Measurements from ENCODE around the gene RPL9.
A peak's percentile ranks its signal among the peaks of the same experiment; 100 is the strongest.
"Not testable (repeated sequence)": the region's sequence is repeated elsewhere in the genome, so short reads cannot be mapped to it uniquely, and the experiment has no call there.

The RPL9 gene

DNA sequence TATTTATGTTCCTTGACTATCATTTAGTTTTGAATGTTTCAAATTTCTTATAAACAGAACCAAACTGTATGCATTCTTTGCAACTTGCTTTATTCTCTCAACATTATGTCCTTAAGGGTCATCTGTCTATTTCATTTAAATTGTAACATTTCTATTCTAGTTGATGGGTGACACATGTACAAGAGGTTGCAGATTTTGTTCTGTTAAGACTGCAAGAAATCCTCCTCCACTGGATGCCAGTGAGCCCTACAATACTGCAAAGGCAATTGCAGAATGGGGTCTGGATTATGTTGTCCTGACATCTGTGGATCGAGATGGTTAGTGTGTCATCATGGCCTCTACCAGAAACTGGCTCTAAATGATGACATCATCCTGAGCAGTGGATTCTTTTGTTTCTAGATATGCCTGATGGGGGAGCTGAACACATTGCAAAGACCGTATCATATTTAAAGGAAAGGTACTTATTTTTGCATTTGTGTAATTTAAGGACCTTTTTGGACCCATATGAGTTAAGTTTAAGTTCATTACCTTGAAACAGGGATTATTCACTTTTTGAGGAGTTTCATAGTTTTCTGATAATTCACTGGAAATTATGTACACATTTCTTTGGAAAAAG is 6.3 kb upstream of the RPL9 start:
- peak; percentile 2 for DNase-seq

DNA sequence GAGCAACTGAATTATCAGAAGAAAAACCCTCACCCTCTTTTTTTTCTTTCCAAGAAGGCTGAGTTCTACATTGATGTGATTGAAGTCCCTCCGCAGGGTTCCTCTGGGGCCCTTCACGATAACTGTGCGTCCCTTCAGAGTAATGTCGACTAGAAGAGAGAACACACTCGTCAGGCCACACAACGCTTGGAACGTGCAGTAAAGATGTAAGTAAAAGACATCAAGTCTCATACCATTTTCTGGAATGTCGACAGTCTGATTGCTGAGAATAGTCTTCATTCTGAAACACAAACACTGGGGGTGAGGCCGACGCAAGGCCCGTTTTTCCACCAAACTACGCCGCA is 589 bp downstream of the RPL9 start:
- DNase-seq = not testable (repeated sequence)

DNA sequence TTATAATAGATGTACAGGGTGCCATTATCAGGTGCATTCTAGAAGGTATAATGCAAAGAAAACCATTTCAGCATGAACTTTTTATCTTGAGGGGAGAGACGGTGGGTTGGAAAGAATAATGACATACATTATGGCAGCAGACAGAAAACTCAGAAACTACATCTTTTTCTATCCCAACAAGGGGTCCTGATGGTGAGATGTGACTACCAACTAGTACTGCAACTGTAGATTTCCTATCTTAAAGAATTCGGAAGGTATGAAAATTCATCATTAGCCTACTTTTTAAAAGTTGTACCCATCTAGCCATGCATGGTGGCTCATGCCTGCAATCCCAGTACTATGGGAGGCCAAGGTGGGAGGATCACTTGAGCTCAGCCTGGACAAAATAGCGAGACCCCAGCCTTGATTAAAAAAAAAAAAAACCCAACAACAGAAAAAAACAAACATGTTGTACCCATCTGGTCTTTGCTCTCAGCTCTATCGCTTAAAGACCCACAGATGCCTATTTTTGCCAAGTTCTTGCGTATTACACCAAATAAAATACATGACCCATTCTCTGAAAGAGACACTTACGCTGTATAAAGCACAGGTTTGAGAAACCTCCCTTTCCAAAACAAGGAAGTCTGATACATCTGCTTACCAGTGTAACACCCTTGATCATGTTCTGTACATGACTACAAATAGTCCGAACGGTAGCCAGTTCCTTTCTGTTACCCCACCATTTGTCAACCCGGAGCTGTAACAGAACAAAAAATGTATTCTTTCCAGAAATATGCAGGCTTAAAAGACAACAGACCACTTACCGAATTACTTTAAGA is 1.6 kb downstream of the RPL9 start:
- no peak for DNase-seq

DNA sequence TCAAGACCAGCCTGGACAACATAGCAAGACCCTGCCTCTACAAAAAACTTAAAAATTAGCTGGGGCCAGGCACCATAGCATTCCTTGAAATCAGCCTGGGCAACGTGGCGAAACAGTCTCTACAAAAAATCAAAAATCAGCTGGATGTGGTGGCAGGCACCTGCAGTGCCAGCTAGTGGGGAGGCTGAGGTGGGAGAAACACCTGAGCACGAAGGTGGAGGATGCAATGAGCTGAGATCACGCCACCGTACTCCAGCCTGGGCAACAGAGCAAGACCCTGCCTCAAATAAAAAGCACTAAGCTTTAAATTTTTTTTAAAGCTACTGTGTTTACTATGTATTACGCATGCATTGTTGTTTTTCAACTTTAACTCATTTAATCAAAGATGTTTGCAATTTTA is 3.2 kb downstream of the RPL9 start:
- no peak for DNase-seq

DNA sequence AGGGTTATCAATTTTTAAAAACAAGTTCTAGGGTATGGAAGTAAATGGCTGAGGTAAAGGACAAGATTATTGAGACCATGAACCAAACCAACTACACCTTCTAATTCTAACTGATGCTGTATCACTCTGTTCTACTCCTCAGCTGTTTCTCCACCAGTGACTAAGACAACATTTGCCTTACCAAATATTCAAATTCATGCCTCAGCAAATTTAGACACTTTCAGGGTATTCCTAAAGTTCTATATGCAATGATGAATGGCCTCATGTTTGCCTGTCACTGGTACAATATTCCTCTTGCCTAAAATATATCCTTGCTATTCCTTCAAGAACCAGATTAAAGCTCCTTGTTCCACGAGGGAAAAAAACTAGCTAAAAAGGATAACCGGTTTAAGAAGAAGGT is 5.0 kb downstream of the RPL9 start:
- DNase-seq = no peak

DNA sequence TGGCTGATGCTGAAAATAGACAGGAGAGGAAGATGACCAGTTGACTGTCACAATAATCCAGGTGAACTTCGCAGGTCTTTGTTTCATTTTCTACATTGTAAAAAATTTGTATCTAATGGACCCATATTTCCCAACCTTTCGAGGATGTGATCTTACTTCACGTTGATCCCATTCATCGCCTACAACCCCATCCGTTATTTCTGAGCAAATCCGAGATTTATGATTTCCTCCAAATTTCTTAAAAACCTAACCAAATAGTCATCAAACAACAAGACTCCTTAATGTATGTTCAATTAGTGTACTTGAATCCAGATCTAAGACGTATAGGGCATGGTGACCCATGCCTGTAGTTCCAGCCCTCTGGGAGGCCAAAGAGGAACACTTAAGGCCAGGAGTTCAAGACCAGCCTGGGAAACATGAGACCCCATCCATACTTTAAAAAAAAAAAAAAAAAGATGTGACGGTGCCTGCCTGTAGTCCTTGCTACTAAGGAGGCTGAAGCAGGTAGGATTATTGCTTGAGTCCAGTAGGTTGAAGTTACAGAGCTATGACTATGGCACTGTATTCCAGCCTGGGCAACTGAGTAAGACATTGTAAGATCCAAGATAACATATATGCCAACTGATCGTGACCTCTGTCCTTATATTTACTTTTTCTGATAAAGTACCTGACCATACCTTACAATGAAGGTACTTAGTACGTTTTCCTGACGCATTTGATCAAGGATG is 5.7 kb downstream of the RPL9 start:
- no peak for DNase-seq

DNA sequence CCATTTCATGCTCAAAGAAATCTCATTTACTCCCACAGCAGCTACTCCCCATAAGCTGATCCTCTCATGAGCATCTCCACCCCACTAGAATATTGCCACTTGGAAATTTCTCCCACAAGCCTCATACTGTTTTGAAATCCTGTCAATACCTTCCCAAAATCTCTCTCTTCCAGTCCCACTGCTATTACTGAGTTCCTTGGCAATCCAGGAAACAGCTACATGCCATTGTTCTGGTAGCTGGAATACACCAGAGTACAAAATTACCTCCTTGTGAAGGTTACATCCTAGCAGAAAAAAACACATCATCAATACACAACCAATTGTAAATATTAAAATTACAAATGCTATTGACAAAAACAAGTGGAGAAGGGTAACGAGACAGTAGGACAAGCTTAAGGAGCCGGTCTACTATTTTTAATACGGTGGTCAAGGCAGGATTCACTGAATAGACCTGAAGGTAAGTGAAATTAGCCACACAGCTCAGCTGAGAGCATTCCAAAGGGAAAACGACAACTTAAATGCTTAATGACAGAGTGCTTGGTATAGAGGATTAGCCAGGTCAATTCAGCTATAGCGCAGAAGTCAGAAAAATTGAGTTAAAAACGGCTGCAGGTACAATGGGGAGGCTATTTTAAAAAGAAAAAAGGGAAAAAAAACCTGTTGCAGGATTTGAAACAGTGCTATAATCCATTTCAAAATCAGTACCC is 6.4 kb downstream of the RPL9 start:
- no peak for DNase-seq

DNA sequence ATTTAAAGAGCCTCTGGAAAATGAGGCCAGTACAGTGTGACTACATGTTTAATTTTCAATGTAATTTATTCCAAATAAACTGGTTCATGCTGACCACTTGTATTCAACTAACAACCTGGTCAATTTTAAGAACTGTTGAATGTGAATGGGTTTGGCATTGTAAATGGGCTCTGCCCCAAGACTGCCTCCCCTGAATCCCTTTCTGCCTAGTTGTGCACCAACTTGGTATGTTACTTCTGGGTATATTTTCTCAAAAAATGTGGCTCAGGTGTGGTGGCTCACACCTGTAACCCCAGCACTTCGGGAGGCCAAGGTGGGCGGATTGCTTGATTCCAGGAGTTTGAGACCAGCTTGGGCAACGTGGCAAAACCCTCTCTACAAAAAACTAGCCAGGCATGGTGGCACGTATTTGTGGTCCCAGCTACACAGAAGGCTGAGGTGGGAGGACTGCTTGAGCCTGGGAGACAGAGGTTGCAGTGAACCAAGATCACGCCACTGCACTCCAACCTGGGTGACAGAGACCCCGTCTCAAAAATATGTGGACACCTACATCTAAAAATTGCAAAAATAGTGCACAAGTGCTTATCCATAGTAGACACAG is 7.2 kb downstream of the RPL9 start:
- no peak for DNase-seq

DNA sequence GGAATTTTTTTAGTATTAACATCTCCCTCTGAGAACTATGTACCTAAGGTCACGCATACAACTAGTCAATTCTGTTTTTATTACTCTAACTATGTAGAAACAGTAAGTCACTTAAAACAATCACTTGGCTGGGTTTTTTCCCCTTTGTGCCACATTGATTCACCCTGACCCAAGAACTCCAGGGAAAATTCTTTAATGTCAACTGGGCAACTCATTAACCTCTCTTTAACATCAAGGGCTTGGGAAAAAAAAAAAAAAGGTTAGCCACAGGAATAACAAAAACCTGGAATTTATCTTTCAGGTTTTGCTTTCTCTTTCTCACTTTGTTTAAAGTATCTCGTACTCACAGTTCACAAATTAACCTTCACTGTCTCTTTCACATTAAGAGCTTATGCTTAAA is 8.1 kb downstream of the RPL9 start:
- no peak for DNase-seq

DNA sequence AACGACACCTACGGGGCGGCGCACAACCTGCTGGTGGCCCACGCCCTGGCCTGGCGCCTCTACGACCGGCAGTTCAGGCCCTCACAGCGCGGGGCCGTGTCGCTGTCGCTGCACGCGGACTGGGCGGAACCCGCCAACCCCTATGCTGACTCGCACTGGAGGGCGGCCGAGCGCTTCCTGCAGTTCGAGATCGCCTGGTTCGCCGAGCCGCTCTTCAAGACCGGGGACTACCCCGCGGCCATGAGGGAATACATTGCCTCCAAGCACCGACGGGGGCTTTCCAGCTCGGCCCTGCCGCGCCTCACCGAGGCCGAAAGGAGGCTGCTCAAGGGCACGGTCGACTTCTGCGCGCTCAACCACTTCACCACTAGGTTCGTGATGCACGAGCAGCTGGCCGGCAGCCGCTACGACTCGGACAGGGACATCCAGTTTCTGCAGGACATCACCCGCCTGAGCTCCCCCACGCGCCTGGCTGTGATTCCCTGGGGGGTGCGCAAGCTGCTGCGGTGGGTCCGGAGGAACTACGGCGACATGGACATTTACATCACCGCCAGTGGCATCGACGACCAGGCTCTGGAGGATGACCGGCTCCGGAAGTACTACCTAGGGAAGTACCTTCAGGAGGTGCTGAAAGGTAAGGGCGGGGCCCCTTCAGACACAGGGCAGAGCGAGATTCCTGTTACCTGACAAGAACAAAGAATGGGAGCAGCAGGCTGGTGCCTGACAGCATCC is 11.7 kb downstream of the RPL9 start:
- DNase-seq = peak; percentile 6

DNA sequence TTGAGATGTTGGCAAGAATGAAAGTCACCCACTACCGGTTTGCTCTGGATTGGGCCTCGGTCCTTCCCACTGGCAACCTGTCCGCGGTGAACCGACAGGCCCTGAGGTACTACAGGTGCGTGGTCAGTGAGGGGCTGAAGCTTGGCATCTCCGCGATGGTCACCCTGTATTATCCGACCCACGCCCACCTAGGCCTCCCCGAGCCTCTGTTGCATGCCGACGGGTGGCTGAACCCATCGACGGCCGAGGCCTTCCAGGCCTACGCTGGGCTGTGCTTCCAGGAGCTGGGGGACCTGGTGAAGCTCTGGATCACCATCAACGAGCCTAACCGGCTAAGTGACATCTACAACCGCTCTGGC is 12.3 kb downstream of the RPL9 start:
- DNase-seq = no peak

DNA sequence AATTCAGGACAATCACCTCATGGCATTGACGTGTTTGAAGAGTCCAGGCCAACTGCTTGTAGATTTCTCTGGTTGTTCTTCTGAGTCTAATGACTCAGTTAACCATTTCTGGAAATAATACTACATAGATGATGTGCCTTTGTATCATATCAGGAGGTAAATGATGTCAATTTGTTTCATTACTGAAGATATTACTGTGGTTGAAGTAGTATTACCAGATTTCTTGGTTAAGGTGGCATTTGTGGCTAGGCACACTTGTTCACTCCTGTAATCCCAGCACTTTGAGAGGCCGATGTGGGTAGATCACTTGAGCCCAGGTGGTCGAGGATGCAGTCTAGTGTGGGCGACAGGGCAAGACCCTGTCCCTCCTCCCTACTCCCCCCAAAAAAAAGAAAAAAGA is 15.7 kb downstream of the RPL9 start:
- no peak for DNase-seq

DNA sequence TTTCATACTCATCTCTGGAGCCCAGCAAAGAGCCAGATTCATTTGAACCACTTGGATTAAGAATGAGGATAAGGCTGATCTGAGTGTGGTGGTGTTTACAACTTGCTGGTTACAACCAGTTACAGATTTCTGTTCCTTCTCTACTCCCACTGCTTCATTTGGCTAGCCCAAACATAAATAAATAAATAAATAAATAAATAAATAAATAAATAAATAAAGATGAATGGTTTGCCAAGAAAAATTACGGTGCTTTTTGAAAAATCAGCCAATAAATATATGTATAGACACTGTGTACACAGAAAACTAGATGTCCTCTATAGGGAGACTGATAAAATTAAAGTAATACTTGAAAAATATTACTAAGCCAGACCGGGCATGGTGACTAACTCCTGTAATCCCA is 17.1 kb downstream of the RPL9 start:
- DNase-seq = no peak

DNA sequence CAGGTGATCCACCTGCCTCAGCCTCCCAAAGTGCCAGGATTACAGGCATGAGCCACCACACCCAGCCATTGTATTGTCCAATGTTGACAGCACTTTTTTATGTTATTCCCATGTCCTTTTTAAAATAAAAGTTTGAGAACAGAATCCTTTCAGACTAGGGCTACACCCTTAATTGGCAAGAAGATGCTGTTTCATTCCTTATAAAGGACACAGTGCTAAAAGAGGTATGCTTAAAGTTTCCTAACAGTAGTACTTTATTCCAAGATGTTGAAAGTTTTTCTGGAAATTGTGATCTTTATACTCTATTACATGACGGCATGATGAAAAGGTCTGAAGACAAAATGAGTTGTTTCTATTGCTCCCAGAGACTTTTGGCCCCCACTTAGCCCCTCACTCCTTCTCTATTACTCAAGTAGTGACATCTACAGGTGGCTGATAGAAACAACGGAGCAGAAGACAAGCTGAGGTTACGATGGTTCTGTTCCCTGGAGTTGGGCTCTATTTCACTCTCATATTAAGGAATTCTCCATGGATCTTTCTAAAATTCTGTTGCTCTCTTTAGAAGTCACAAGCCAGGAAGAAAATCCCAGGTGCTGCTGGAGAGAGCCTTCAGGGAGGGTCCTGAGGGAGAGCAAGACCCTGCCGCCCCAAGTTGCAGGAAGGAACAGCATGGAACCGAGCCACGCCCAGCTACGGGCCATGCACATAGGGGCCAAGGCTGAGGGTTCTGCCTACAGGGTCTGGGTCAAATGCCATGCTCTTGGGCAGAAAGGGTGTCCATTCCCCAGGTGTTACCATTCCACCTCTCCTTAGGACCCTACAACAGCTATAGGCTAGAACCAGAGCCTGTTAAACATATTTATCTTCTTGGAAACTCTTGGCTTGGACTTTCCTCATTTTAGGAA is 22.8 kb downstream of the RPL9 start:
- DNase-seq = no peak

DNA sequence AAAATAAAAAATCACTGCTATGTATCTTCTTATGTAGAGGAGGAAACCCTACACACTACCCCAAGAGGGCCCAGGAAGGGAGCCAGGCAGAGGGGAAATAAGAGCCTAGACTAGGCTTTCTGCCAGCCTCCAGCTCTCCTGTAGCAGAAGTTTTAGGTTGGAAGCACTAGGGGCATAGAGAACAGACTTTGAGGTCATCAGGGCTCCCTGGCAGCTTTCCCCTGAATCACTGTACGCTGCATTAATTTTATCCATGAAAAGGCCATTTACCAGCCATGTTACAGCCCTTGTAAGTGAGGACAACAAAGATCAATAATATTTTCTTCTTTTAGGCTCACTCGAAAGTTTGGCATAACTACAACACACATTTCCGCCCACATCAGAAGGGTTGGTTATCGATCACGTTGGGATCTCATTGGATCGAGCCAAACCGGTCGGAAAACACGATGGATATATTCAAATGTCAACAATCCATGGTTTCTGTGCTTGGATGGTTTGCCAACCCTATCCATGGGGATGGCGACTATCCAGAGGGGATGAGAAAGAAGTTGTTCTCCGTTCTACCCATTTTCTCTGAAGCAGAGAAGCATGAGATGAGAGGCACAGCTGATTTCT is 24.7 kb downstream of the RPL9 start:
- no peak for DNase-seq

DNA sequence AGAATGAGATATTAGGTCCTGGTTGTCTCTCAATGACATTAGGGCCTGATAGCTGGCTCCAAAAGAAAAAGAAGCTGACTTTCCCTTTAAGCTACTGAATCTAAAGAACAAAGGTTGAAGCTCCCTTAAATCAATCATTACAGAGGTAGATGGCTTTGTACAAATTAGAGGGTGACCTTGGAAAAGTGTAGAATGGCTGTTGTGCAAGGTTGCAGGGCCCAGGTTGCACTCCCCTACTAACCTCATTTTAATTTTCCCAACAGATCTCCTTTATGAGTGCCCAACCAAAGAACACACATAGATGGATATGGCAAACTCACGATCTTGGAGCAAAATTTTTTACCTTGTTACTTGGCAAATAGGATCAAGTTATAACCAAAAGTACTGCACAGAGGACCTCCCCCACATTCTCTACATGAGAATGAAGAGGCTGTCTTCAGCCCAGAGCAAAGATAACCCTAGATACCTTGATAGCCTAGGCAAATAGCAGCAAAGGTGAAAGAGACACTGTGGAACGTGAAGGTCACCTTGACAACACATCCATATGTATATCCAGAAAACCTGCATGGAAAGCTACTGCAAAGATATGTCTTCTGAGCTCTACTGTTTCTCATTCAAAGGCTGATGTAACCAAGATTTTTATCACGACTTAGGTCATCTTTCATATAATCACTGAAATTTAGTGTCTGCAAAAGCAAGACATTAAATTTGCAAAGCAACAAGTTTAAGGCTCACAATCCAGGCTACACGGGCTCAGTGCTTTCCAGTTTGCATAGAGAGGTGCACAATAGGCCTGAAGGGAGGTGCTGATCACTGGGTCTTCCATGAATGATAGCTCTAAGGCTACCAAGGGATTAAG is 29.0 kb downstream of the RPL9 start:
- no peak for DNase-seq

DNA sequence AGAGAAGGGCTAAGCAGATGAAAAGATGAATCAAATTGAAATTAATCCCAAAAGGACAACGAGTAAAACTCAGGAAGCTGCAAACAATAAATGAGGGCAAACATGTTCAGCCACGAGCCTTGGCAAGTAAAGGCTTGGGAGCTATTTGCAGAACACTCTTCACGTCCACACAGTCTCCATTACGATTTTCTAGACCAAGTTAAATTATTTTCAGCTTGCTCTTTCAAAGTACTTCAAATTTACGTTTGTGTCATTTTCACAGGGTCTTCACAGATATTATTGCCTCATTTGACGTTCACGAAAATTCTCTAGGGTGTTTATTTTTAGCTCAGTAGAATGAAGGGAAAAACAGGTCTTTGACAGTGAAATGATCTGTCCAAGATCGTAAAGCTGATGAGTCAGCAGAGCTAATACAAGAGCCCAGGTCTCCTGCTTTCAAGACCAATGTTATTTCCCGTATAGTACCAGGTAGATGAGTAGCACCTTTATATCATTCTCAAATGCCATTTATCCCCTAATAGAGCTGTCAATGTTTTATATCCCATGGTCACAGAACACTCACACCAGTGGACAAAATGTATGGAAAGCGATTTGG is 31.1 kb downstream of the RPL9 start:
- DNase-seq = no peak

DNA sequence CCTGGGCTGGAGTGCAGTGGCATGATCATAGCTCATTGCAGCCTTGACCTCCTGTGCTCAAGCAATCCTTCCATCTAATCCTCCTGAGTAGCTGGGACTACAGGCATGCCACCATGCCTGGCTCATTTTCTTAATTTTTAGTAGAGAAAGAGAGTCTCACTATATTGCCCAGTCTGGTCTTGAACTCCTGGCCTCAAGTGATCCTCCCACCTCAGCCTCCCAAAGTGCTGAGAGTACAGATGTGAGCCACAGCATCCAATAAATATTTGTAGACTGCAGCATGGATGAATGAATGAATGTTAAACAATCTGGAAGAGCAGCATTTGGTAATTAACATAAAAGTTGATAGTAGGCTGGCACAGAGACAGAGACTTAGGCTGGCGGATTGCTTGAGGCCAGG is 32.0 kb downstream of the RPL9 start:
- no peak for DNase-seq

DNA sequence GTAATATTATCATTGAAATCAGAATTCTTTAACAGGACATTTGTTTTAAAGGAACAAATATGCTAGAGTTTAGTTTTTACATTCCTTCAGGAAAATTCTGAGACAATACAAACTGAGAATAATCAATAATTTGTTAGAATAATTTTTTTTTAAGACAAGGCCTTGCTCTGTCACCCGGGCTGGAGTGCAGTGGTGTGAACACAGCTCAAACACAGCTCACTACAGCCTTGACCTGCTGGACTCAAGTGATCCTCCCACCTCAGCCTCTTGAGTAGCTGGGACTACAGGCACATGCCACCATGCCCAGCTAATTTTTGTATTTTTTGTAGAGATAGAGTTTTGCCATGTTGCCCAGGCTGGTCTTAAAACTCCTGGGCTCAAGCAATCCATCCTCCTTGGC is 33.4 kb downstream of the RPL9 start:
- not testable (repeated sequence) for DNase-seq

DNA sequence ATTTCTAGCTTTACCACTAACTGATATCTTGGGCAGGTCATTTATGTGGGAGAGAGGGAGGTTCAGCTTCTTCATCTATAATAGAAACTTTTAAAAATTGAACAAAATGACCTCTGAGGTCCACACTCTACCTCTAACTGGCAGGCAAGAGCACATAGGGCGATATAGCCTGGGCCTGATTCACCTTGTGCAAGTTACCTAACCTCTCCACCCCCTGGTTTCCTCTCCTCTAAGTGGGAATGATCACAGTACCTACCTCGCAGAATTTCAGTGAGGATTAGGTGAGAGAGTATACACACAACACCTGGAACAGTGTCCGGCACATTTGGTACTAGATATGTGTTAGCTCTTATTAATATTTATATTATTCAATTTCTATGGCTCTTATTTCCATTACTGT is 36.5 kb downstream of the RPL9 start:
- no peak for DNase-seq
